Uterus (tissue), 2 donors: Measurements from ENCODE around the gene AHCYL2.

Experiments used
- POLR2A ChIP-seq, 2 donors: fragments of 450-650 bp; IDR thresholded peaks; one replicate each; pipeline ENCODE4 v1.6.1; 2016; ENCODE audit warnings: antibody characterized with exemption in 2 of 2, mild to moderate bottlenecking in 1 of 2, moderate library complexity in 1 of 2
- TF ChIP-seq, protein P1 (sequence below), 4 experiments: fragments of 200-600 bp in 2 of 4; fragments of 450-650 bp in 2 of 4; sonication (generic) in 2 of 4; IDR thresholded peaks; one replicate each; pipeline ENCODE4 v1.5.1; 2016 to 2019; ENCODE audit warnings: antibody characterized with exemption in 4 of 4, mild to moderate bottlenecking in 2 of 4, moderate library complexity in 1 of 4

GRCh38 chr7:129347330-129347729 is 122.5 kb downstream of the AHCYL2 start:
- TF ChIP-seq POLR2A (IDR thresholded peaks at IDR 0.05), result no peak
- TF ChIP-seq, protein P1, sequence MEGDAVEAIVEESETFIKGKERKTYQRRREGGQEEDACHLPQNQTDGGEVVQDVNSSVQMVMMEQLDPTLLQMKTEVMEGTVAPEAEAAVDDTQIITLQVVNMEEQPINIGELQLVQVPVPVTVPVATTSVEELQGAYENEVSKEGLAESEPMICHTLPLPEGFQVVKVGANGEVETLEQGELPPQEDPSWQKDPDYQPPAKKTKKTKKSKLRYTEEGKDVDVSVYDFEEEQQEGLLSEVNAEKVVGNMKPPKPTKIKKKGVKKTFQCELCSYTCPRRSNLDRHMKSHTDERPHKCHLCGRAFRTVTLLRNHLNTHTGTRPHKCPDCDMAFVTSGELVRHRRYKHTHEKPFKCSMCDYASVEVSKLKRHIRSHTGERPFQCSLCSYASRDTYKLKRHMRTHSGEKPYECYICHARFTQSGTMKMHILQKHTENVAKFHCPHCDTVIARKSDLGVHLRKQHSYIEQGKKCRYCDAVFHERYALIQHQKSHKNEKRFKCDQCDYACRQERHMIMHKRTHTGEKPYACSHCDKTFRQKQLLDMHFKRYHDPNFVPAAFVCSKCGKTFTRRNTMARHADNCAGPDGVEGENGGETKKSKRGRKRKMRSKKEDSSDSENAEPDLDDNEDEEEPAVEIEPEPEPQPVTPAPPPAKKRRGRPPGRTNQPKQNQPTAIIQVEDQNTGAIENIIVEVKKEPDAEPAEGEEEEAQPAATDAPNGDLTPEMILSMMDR (IDR thresholded peaks at IDR 0.05), result no peak
